ENCODE results near the gene CMTR2.
"Not testable (repeated sequence)": the region's sequence is repeated elsewhere in the genome, so short reads cannot be mapped to it uniquely, and the experiment has no call there.

The CMTR2 gene, protein sequence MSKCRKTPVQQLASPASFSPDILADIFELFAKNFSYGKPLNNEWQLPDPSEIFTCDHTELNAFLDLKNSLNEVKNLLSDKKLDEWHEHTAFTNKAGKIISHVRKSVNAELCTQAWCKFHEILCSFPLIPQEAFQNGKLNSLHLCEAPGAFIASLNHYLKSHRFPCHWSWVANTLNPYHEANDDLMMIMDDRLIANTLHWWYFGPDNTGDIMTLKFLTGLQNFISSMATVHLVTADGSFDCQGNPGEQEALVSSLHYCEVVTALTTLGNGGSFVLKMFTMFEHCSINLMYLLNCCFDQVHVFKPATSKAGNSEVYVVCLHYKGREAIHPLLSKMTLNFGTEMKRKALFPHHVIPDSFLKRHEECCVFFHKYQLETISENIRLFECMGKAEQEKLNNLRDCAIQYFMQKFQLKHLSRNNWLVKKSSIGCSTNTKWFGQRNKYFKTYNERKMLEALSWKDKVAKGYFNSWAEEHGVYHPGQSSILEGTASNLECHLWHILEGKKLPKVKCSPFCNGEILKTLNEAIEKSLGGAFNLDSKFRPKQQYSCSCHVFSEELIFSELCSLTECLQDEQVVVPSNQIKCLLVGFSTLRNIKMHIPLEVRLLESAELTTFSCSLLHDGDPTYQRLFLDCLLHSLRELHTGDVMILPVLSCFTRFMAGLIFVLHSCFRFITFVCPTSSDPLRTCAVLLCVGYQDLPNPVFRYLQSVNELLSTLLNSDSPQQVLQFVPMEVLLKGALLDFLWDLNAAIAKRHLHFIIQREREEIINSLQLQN

DNA sequence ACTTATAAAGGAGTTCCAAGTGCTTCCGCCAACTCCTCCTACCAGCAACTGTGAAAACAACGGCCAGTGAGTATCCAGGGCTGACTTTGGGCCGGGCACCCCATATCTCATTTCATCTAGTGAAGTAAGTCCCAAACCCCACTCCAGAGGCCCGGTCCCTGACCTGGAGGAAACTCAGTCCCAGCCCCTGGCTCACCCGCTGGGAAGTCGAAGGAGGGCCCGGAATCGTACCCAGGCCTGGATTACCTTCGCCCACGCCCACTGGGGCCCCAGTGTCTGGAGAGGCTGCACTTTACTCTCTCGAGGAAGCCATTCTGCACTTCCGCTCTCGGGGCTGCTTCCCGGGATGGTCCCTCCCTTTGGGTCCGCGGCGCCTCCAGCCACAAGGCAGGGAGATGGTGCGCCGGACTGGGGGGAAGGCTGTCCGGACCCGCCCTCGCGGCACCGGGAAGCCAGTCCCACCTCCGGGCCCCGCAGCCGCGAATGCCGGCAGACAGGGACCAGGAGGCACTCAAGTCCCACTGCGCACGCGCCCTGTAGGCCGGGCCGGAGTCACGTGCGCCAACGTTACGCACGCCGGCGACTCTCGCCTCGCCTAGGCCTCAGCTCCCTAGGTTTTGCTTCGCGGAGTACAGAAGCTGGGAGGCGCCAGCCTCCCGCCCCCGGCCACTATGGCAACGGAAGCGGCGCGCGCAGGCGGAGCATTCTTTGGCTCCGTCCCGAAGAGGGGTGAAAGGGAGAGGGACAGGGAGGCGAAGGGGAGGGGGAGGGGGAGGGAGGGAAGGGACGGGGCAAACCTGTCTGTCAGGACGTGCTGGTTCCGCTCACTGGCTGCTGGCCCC lies at the start of gene CMTR2:
CMTR2 (minus strand) TSS at position 513 of the 842 bp plus-strand sequence. CDS start 3,482 bp downstream, outside the sequence.
- DNase-seq (ENCODE audit: low read depth, low spot score) = peak; percentile 99

DNA sequence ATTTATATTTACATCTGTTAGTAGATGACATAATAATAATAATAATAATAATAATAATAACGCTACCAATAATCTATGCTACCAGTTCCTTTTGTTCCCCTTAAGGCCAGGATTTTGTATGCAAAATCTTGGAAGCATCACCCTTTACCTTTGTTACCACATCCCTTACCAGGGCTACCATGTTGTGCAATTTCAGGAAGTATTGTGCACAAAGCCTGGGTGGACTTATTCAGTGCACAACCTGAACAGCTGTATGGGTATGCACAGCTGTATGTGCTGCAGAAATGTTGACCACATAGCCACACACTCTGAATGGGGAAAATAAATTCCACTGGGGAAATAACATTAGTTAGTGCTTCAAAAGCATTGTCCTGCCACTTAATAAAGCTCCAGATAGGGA lies 49.4 kb upstream of the CMTR2 start:
- DNase-seq (ENCODE audit: low read depth, low spot score) = no peak

DNA sequence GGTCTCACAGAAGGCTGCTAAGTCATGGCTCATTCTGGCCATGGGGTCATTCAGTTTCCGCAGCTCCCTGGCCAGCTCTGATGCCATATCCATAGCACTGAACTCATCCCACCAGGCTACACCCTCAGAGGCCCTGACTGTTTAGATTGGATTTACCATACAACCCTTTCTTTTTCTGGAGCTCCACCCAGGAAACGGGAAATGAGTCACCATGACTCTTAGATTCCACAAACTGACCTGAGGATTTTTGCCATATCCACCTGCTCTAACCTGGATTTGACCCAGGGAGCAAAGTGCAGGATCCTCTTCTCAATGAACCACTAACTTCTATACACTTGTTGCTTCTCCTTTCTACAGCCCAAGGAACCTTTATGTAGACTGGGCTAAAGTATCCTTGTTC lies 49.0 kb upstream of the CMTR2 start:
- DNase-seq (ENCODE audit: low read depth, low spot score) = no peak

DNA sequence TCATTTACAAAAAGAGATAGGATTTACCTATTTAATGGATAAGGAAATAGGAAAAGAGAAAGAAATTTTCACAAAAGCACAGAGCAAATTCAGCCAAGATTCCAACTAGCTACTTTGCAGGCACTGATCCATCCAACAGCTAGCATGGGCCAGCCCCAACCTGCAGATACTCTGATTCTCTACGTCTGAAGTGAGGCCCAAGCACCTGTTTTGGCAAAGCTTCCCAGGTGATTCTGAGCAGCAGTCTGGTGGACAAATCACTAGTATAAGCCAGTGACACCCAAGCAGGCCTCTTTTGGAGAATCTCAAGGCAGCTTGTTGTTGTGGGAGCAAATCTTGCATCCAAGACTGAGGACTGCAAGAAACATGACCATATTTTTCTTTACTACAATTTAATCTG lies 48.4 kb upstream of the CMTR2 start:
- no peak for DNase-seq (ENCODE audit: low read depth, low spot score)

DNA sequence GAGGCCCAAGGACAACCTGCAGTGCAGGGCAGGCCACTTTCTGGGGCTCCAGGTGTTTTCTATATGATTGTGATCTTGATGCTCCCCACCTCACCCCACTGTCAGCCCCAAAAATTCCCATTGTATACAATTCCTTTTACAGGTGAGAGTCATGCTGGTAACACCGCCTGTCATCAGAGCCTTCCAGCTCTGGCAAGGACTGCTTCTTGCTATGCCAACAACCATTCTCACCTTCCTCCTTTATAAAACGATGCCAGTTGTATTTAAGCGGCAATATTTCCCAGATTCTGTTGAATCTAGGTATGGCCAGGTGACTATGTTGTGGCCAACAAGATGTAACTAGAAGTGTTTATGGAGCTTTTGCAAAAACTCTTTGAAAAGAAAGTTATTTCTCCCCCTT lies 38.9 kb upstream of the CMTR2 start:
- no peak for DNase-seq (ENCODE audit: low read depth, low spot score)

DNA sequence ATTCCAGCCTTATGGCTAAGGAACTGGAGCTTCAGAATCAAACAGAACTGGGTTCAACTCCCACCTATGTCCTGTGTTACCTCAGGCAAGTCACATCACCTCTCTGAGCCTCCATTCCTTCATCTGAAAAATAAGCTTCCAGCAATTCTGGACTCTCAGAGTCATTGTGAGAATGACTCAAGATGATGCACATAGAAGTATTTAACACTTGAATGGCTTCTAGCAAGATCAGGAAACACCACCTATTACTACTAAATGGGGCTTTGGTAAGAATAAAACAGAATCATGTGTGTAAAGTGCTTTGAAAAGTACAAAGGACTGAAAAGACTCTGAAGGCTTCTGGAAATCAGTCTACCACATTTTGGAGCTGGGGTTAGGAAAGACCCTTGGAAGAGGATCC lies 38.5 kb upstream of the CMTR2 start:
- no peak for DNase-seq (ENCODE audit: low read depth, low spot score)

DNA sequence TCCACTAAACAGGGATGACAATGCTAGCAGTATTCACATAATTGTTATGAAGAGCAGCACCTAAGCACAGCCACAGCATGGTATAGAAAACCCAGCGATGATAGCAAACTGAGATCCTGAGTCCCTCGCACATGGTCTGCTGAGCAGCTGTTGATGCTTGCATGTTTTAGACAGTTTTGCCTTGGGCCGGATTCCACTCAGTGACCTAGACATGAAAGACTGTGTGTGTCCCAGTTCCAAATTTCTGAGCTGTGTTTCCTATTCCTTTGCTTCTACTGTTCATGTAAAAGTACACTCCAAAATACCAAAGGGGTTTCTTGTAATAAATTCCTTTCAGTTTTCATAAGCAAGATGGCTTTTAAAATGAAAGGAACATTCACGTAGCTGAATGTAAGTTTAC lies 30.8 kb upstream of the CMTR2 start:
- DNase-seq (ENCODE audit: low read depth, low spot score) = no peak

DNA sequence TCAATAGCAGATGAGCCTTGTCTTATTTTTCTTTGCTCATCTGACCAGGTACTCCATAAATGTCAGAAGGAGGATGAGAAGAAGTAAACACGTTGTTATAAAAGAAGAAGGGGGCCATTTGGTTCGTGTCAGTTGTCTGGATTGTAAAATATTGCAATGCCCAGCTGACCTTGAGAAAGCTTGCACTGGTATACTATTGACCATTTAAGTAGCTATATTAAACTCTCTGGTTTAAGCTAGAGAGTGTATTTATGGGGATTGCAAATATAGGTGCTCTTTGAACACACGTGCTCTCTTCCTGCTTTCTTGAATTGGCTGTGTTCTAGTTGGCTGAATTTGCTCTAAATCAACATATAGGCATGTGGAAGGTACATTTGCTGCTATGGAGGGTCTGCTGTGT lies 26.1 kb upstream of the CMTR2 start:
- DNase-seq (ENCODE audit: low read depth, low spot score) = no peak

DNA sequence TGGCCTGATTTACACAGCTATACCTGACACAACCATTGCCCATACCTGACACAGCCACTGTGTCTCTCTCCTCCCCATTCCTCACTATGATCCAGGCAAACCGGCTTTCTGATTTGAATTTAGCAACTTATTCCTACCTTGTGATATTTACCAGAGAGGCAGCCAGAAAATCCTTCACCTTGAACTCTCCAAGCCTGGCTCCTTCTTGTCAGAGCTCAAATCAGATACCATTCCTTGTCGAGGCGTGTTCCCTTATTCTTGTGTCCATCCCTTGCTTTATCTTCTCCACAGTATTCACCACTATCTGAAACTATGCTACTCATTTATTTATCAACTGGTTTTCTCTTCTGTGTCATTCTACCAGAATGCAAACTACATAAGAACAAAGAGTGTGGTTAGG lies 24.4 kb upstream of the CMTR2 start:
- DNase-seq (ENCODE audit: low read depth, low spot score) = not testable (repeated sequence)

DNA sequence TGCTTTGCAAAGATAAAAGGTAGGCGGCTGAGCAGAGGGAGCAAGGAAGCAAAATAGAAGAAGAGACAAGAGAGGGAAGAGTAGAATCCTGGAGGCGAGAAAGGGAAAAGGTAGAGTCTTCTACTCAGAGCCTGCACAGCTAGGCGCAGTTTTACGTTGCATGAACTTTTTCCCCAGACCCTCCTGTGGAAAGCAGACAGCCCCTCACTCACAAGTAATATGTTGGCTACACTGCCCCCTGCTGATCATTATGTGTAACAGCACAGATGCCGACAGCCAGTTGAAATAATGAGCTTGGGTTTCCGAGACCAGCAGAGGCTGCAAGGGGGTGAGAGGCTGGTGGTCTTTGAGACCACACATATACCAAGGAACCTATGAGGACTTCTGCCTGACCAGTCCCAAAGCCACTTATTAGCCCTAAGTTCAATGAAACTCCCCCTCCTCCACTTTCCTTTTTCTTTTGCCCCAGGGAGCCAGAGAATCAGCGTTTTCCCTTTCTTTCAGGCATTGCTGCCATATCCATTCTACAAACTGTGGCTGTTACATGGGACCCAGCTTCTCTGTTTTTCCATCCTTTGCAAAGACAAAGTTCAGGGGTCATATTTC lies 22.5 kb upstream of the CMTR2 start:
- DNase-seq (ENCODE audit: low read depth, low spot score) = peak; percentile 35

DNA sequence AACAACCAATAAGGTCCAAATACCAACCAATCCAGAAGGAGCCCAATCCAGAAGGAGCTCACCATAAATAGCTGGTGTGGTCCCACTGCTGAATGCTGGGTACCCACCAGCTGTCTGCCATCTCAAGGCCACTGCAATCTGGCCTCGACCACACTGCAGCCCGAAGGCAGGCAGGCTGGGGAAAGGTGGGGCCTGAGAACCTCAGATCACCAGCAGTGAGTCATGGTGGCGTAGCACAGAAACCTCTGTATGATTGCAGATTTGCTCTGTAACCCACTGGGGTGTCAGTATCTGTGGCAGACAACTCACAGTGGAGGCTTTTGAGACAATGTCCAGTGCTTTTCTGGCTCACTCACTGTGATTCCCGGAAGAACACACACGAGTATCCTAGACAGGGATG lies 14.7 kb upstream of the CMTR2 start:
- no peak for DNase-seq (ENCODE audit: low read depth, low spot score)

DNA sequence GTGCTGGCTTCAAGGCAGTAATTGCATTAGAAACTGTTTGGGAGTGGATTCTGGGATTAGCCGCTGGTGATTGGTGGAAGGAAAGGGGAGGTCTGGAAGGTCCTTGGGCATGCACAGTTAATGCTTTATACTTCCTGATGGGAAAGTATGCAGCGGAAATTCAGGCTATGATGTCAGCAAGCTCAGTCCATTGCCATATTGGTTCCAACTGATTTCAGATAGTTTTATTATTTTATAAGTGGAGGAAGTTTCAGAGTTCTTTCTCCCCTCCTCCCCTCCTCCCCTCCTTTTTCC lies 8.1 kb upstream of the CMTR2 start:
- DNase-seq (ENCODE audit: low read depth, low spot score) = no peak

DNA sequence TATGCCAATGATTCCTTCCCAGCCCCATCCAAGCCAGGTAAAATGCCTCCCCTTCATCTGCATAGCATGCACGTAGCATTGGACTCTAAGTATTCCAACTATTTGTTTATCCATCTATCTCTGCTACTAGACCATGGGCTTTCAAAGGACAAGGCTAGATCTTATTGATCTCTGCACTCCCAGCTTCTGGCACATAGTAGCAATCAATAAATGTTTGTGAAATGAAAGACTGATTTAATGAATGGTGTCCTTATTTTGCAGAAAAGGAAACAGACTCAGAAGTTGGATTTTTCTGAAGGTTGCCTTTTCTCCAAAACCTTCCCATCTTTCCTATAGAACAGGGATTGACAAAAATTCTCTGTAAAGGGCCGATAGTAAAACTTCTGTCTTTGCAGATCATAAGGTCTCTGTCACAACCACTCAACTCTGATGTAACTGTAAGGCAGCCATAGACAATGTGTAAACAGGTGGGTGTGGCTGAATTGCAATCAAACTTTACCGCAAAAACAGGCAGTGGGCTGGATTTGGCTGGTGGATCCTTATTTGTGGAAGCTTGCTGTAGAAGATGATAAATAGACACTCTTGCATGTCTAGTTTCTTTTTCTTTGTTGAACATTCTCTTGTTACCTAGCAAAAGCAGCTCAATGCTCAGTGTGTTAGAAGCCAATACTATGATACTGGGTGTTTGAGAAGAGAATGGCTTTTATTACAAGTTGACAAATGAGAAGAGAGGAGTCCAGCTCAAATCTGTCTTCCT lies 7.6 kb upstream of the CMTR2 start:
- no peak for DNase-seq (ENCODE audit: low read depth, low spot score)

DNA sequence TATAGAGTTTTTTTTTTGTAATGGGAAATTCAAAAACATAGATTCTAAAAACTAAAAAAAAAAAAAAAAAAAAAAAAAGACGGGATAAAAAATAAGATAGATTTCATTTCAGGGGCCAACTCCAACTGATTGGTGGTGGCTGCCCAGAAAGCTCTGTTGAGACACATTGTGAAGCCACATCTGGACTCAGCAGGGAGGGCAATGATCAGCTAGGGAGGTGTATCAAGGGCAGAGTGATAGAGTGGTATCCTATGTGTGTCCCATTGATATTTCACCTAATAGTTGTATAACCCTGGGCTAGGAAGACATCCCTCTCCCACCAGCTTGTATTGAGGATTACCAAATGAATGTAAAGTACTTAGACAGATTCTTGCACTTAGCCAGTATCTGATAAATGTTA lies 6.7 kb upstream of the CMTR2 start:
- DNase-seq (ENCODE audit: low read depth, low spot score) = no peak

DNA sequence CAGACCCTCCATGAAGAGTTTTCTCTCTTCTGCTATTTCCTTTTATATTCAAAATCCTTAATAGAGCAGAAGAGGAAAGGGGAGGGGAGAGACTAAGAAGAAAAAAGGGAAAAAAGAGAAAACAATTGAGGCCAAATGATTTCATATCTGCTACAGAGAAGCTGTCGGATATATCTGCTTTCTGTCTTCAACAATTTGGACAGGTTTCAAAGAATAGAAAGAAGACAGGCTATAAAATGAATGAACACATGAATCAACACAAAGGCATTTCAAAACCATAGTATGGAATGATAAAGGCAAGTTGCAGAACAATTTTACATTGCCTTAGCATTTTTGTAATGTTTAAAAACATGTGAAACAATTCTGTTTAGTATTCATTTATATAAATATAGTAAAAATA lies 4.7 kb upstream of the CMTR2 start:
- no peak for DNase-seq (ENCODE audit: low read depth, low spot score)

DNA sequence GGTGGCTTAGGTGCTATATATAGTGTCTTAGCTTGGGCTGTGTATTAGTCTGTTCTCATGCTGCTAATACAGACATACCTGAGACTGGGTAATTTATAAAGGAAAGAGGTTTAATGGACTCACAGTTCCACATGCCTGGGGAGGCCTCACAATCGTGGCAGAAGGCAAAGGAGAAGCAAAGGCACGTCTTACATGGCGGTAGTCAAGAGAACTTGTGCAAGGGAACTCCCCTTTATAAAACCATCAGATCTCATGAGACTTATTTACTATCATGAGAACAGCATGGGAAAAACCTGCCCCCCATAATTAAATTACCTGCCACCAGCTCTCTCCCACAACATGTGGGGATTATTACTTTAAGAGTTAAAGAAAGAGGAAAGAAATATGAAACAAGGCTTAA lies 2.9 kb upstream of the CMTR2 start:
- DNase-seq (ENCODE audit: low read depth, low spot score) = not testable (repeated sequence)

DNA sequence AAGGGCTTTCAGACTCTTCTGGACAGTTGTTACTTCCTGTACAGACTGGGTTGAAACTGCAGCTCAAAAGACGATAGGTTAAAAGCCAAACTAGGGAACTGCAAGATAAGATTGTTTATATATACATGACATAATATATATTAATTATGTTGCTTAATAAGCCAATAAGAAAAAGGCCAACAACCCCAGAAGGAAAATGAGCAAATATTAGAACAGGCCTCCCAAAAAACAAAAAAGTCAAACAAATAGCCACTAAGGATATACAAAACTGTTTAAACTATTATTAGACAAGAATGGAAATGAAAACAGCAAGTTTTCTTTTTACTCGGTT lies 495 bp upstream of the CMTR2 start:
- no peak for DNase-seq (ENCODE audit: low read depth, low spot score)

DNA sequence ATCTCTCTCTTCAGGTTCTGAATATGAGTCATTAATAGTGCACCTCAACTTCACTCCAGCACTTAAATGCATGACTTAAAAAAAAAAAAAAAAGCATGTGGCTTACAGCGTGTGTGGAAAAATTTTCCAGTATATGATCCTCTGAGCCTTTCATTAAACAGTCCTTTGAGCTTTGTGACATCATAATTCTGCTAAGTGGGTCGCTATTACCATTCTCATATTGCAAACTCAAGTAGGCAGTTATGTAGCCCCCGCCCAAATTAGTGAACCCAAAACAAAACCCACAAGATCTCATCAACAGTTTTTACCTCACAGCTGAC lies 672 bp downstream of the CMTR2 start:
- DNase-seq (ENCODE audit: low read depth, low spot score) = no peak

DNA sequence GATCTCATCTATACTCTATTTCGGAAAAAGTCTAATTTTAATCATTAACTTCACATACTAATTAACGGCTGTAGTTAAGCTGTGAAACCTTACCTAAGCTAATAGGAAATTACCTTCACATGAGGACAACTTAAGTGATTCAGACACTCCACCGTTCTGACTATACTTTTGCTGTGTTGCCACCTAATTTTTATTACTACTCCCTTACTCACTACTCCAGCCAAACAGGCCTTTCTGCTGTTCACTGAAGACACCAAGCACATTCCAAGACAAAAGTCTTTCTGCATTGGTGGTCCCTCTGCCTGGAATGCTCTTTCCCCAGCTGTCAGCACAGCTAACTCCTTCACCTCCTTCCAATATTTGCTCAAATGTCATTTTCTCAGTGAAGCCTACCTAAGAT lies 1.3 kb downstream of the CMTR2 start:
- no peak for DNase-seq (ENCODE audit: low read depth, low spot score)

DNA sequence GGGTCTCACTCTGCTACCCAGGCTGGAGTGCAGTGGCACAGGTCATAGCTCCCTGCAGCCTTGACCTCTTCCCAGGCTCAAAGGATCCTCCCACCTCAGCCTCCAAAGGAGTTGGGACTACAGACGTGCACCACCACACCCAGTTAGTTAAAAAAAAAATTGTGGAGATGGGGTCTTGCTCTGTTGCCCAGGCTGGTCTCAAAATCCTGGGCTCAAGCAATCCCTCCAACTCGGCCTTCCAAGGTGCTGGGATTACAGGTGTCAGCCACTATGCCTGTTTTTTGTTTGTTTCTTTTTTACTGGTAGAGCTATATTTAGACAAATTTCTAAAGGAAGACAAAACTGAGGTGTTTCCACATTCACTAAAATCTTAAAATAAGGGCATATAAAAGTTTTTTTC lies 1.7 kb downstream of the CMTR2 start:
- DNase-seq (ENCODE audit: low read depth, low spot score) = no peak

DNA sequence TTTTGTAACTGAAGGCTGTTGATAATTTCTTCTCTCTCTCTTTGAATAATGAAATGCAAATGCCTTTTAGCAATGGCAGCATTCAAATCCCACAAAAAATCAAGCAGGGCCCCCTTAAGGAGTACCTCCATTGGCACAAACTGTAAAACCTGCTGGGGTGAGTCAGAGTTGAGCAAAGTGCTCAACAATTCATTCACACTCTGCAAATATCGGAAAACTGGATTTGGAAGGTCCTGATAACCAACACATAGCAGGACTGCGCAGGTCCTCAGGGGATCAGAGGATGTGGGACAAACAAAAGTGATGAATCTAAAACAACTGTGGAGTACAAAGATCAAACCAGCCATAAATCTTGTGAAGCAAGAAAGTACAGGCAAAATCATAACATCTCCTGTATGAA lies 5.6 kb downstream of the CMTR2 start:
- no peak for DNase-seq (ENCODE audit: low read depth, low spot score)

DNA sequence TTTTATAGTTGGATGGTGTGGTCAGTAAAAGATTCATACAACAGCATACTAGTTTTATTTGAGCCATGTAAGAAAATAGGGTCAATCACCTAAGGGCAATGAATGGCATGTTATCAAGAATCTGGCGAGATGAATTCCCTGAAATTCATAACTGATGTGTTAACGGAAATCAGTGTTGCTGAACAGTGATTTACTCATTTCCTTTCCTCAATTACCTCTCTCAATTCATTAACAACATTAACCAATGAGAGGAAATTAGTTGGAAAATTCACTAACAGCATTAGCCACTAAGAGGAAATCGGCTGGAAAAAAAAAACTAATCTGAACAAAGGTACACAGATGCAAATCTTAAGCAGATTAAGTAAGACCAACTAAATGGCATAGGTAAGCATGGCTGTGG lies 6.3 kb downstream of the CMTR2 start:
- no peak for DNase-seq (ENCODE audit: low read depth, low spot score)

All from astrocyte of the hippocampus (primary cell).